GM19025 (cell line): ENCODE data around the gene FANCD2.
A peak's percentile ranks its signal among the peaks of the same experiment; 100 is the strongest.
"Not testable (repeated sequence)": the region's sequence is repeated elsewhere in the genome, so short reads cannot be mapped to it uniquely, and the experiment has no call there.

Experiments used
- ATAC-seq: cut with Tn5 transposase; IDR thresholded peaks from one replicate; pipeline ENCODE4 v1.9.1; 2021; ENCODE audit warnings: mild to moderate bottlenecking, low read depth, moderate library complexity; ENCODE audit not compliant: unreplicated experiment

FANCD2 gene

GRCh38 chr3:10093678-10094077 is 67.4 kb downstream of the FANCD2 start:
- no peak for ATAC-seq

- no peak for ATAC-seq
Observed at GRCh38 chr3:10099041-10099440, 72.8 kb downstream of the FANCD2 start.

GRCh38 chr3:10106919-10107318 is 80.7 kb downstream of the FANCD2 start:
- ATAC-seq = no peak

- ATAC-seq = no peak
Observed at GRCh38 chr3:10108091-10108490, 81.9 kb downstream of the FANCD2 start, which contains the start of gene FANCD2OS. Gene FANCD2OS, minus strand, starts transcription at chr3:10108255. Its CDS starts 3,481 bp downstream, at chr3:10104774.

- ATAC-seq = peak; percentile 92
Observed at GRCh38 chr3:10115326-10116137, 89.3 kb downstream of the FANCD2 start, which contains the start of gene BRK1. Gene BRK1, plus strand, starts transcription at chr3:10115675. Its CDS starts 27 bp downstream, at chr3:10115702.

- ATAC-seq = no peak
Observed at GRCh38 chr3:10116138-10116460, 89.9 kb downstream of the FANCD2 start.

GRCh38 chr3:10116928-10117327 is 90.7 kb downstream of the FANCD2 start:
- no peak for ATAC-seq

- ATAC-seq = no peak
Observed at GRCh38 chr3:10119376-10119775, 93.1 kb downstream of the FANCD2 start.

GRCh38 chr3:10121064-10121463 is 94.8 kb downstream of the FANCD2 start:
- ATAC-seq = no peak

- no peak for ATAC-seq
Observed at GRCh38 chr3:10122724-10123123, 96.5 kb downstream of the FANCD2 start.

GRCh38 chr3:10135872-10136271 is 109.6 kb downstream of the FANCD2 start:
- not testable (repeated sequence) for ATAC-seq

- no peak for ATAC-seq
Observed at GRCh38 chr3:10136426-10137005, 110.3 kb downstream of the FANCD2 start.

- ATAC-seq = no peak
Observed at GRCh38 chr3:10137178-10137577, 110.9 kb downstream of the FANCD2 start.

- ATAC-seq = no peak
Observed at GRCh38 chr3:10140996-10141546, 114.8 kb downstream of the FANCD2 start.

GRCh38 chr3:10142707-10143560 is 116.7 kb downstream of the FANCD2 start:
- ATAC-seq = no peak

- no peak for ATAC-seq
Observed at GRCh38 chr3:10145685-10146084, 119.4 kb downstream of the FANCD2 start.

GRCh38 chr3:10149226-10149625 is 123.0 kb downstream of the FANCD2 start:
- no peak for ATAC-seq

GRCh38 chr3:10150987-10151386 is 124.8 kb downstream of the FANCD2 start:
- no peak for ATAC-seq
